ENCODE measurements around the gene MATN1. TPM values are rescaled to one million over a fixed set of nuclear protein-coding genes. Genes with fewer than 3 reads are reported as not detected.
"Not testable (repeated sequence)": the region's sequence is repeated elsewhere in the genome, so short reads cannot be mapped to it uniquely, and the experiment has no call there.

MATN1 gene
- polyA plus RNA-seq (2013, experiment 1 of 2; ENCODE audit: insufficient read length) = 0.46 TPM
- polyA plus RNA-seq (2013, experiment 2 of 2; ENCODE audit: insufficient read length) = 0.37 TPM

- no peak for DNase-seq
Observed at GRCh38 chr1:30723331-30723755, at the start of gene MATN1. Gene MATN1 (minus strand): TSS chr1:30723585. CDS start chr1:30723551, 34 bp downstream.

- DNase-seq = no peak
Observed at GRCh38 chr1:30771005-30771404, 47.6 kb upstream of the MATN1 start.

GRCh38 chr1:30770150-30770549 is 46.8 kb upstream of the MATN1 start:
- no peak for DNase-seq

GRCh38 chr1:30768830-30769718 is 45.7 kb upstream of the MATN1 start:
- no peak for DNase-seq

- DNase-seq = no peak
Observed at GRCh38 chr1:30768159-30768829, 44.9 kb upstream of the MATN1 start.

- not testable (repeated sequence) for DNase-seq
Observed at GRCh38 chr1:30766948-30767347, 43.6 kb upstream of the MATN1 start.

- DNase-seq = no peak
Observed at GRCh38 chr1:30765556-30766434, 42.4 kb upstream of the MATN1 start.

GRCh38 chr1:30764939-30765555 is 41.7 kb upstream of the MATN1 start:
- DNase-seq = no peak

- no peak for DNase-seq
Observed at GRCh38 chr1:30764396-30764795, 41.0 kb upstream of the MATN1 start.

- peak; percentile 39 for DNase-seq
Observed at GRCh38 chr1:30763651-30764248, 40.4 kb upstream of the MATN1 start.

- no peak for DNase-seq
Observed at GRCh38 chr1:30762930-30763650, 39.7 kb upstream of the MATN1 start.

GRCh38 chr1:30762152-30762929 is 39.0 kb upstream of the MATN1 start:
- no peak for DNase-seq

- DNase-seq = no peak
Observed at GRCh38 chr1:30761381-30762151, 38.2 kb upstream of the MATN1 start.

GRCh38 chr1:30760596-30761324 is 37.4 kb upstream of the MATN1 start:
- no peak for DNase-seq

- DNase-seq = no peak
Observed at GRCh38 chr1:30759718-30760281, 36.4 kb upstream of the MATN1 start.

- DNase-seq = peak; percentile 40
Observed at GRCh38 chr1:30758785-30759380, 35.5 kb upstream of the MATN1 start.

- no peak for DNase-seq
Observed at GRCh38 chr1:30758121-30758688, 34.8 kb upstream of the MATN1 start.
